GM12892 (cell line): Measurements from ENCODE around the gene SCAMP4.

Experiments used
- POLR2A ChIP-seq: IDR thresholded peaks from 2 replicates; pipeline ENCODE4 v1.6.1; 2011; ENCODE audit warnings: low read depth, low read length, control low read depth
- POLR2AphosphoS5 ChIP-seq: IDR thresholded peaks from 2 replicates; pipeline ENCODE4 v1.6.1; 2011; ENCODE audit warnings: low read depth, low read length, control low read depth

DNA sequence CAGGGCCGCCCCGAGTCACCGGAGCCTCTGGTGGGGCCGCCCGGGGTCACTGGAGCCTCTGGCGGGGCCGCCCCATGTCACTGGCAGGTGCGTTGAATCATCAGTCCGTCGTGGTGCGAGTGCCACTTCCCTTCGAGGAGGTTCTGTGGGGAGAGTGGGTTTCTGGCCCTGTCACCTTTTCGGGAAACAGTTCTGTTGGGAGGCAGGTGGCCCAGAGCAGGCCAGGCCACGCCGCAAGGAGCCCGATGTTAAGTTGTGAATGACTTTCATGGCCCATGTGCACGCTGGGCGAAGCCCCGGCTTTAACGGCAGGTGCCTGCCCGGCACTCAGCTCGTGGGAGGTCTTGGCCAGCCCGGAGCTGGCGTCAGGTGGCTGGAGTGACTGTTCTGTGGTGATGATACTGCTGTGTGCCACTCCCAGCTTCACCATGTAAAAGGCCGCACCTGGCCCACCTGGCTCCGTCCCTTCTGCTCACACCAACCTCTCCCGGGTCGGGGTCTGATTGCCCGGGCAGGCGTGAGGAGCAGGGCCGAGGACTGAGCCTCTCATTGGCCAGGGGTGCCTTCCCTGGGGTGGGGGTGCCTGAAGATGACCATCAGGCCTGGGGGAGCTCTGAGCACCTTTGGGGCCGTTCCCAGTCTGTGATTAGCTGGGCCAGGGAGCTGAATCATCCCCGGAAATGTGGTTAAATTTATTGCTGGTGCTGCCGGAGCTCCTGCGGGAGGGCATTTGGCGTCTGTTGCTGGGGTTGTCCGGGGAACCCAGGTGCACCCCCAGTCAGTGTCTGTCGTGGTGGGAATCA lies 65.0 kb downstream of the SCAMP4 start:
- no peak for TF ChIP-seq POLR2A
- TF ChIP-seq POLR2AphosphoS5, result no peak
